Skeletal muscle cell (primary cell): ENCODE measurements around the gene ARHGAP5.

Experiments
- DNase-seq: peaks from one replicate; pipeline ENCODE4 v3.0.0-alpha.2; 2010; ENCODE audit warnings: low read depth
- H3K4me3 ChIP-seq: 2 replicates; pipeline ENCODE4 v1.5.1; 2011; ENCODE audit warnings: low read depth, mild to moderate bottlenecking, control low read depth, low read length, moderate library complexity

ARHGAP5 gene

GRCh38 chr14:32077081-32078022 is at the start of gene ARHGAP5:
TSS of gene ARHGAP5 (plus strand) at chr14:32077304. CDS start at chr14:32090670, 13,366 bp downstream.
- DNase-seq: no peak
- H3K4me3 ChIP-seq: peak within 1 kb of the TSS; percentile 80

- no peak overlapping the region for H3K4me3 ChIP-seq
- peak; percentile 56 for DNase-seq
Measured at GRCh38 chr14:32028599-32028998, 48.5 kb upstream of the ARHGAP5 start.

DNA sequence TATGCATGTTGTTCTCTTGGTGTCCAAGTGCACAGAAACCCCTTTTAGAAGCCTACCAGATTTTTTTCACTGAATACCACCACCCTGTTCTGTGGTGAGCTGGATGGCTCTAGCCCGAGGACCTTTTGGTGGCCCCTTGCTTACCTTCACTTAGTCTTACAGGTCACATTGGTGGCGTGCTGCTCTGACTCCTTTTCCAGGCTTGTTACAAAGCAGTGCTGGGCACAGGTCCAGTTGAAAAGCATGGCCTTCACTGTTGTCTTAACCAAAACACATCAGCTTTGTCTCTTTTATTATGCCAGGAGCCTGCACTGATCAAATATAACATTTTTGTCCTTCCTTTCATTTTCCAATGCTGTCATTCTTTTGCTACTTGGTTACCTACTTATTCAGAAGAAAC is 43.6 kb upstream of the ARHGAP5 start:
- no peak for DNase-seq
- no peak overlapping the region for H3K4me3 ChIP-seq

DNA sequence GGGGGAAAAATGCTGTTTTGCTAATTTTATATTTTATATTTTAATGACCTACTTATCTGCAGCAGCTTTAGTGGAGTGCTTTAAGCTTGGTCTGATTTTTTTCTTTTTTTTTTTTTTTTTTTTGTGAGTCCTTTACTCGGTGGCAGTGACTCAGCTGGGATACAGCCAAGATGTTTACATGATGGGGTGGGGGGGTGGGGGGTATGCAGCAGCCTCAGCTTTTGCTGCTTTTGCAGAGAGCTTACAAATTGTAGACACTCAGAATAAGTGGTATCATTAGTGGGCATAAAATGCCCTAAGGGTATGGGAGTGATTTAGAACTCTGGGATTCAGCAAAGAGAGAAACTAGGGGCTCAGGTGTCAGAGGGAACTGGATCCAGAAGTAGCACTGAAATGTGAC is 38.2 kb upstream of the ARHGAP5 start:
- no peak overlapping the region for H3K4me3 ChIP-seq
- no peak for DNase-seq

- DNase-seq: no peak
- H3K4me3 ChIP-seq: no peak overlapping the region
Measured at GRCh38 chr14:32039401-32040030, 37.6 kb upstream of the ARHGAP5 start.

DNA sequence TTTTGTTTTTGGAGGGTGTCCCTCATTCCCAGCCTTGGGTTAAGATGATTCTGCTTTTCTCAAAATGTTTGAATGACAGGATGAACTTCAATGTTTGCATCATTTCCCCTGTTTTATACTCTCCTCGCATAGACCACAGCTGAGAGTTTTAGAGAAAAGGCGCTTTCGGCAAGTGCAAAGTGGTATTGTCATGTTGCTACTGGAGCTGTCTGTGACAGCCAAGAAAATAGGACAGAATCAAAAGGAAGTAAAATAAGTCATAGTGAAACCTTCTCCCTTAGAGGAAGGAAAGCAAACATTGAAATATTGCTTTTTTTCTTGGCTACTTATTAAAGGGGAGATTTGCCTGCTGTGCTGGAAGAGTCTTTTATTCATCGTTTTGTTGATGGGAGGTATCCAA is 33.5 kb upstream of the ARHGAP5 start:
- DNase-seq: no peak
- H3K4me3 ChIP-seq: no peak overlapping the region

- DNase-seq: no peak
Measured at GRCh38 chr14:32044454-32044853, 32.6 kb upstream of the ARHGAP5 start.

DNA sequence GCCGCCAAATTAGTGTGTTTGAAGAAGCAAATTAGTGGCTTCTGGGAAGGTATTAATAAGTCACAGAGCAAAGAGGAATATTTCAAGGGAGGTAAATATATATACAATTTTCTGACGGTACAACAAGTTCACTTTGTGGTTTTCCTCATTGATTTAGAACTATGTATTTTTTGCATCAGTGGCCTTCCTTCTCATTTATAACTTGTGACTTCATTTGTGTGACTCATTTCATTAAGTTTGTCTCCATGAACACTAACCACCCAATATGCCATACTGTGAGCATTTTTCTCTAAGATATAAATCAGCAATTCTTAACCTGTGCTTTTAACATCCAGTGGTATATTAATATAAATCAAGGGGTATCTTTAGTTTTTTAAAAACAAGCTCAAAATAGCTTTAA is 29.3 kb upstream of the ARHGAP5 start:
- DNase-seq: peak; percentile 10
- no peak overlapping the region for H3K4me3 ChIP-seq

More at GRCh38 chr14:32044454-32044853, 32.6 kb upstream of the ARHGAP5 start:
- H3K4me3 ChIP-seq: no peak overlapping the region

DNA sequence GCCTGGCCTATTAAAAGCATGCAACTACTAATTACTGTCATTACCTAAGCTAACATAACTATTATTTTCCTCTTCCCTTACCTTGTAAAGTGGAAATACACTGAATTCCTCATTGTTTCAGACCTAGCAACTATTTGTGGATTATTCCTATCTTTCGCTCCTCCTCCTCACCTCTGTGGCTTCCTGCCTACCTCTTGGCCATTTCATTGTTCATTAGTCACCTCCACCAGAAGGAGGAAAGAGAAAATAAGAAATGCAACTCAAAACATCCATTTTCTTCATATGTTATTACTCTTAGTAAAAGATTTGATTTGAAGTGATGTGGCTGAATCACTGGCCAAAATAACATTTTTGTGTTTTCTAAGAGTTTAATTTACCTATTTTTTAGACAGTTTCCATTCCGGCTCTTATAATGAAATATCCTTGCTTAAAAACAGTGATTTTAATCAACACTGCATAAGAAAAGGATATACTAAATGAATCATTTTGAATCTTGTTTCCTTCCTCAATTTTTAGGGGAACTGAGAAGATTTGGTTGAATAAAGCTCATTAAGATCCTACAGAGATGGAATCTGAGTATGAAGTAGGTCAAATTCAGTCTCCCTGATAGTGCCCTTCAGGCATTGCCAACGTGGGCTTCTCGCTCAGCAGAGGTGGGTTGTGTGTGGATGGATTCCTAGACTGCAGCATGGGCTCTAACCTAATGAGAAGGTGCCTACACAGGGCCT is 27.6 kb upstream of the ARHGAP5 start:
- DNase-seq: no peak
- H3K4me3 ChIP-seq: no peak overlapping the region

DNA sequence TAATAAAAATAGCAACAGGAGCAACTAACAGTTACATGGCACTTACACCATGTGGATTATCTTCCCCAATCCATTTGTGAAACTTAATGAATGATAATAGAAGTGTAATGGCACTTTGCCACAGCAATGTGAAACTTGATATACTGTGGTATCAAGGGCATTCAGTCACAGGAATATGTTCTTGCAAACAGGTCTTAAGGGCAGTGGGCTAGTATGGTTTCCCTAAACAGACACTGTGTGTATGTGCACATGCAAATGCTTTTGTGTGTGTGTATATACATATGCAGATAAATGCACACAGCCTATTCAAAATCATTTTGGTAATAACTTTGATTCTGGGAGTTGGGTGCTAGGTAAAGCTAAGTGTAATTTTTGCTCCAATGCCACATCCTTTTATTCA is 26.2 kb upstream of the ARHGAP5 start:
- DNase-seq: no peak

GRCh38 chr14:32054536-32054935 is 22.6 kb upstream of the ARHGAP5 start:
- no peak for DNase-seq
- no peak overlapping the region for H3K4me3 ChIP-seq

More for the DNA sequence above, 26.2 kb upstream of the ARHGAP5 start:
- no peak overlapping the region for H3K4me3 ChIP-seq

- H3K4me3 ChIP-seq: no peak overlapping the region
- no peak for DNase-seq
Measured at GRCh38 chr14:32055175-32055574, 21.9 kb upstream of the ARHGAP5 start.

DNA sequence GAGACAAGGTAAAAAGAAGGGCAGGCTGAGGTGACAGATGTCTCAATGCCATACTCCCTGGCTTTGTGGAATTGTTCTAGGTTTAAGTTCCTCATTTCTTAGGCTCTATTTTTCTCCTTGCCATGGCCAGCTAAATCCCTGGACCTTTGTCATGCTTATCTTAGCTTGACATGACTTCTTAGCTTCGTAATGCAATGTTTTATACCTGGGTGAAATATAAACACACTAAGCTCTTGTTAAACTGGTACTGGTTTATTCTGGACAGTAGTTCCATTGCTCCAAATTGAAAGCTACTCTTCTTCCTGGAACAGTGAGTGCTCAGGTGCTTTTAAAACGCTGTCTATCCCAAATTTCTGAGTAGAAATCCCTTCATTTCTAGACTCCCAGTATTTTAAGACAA is 17.4 kb upstream of the ARHGAP5 start:
- no peak overlapping the region for H3K4me3 ChIP-seq
- DNase-seq: no peak

DNA sequence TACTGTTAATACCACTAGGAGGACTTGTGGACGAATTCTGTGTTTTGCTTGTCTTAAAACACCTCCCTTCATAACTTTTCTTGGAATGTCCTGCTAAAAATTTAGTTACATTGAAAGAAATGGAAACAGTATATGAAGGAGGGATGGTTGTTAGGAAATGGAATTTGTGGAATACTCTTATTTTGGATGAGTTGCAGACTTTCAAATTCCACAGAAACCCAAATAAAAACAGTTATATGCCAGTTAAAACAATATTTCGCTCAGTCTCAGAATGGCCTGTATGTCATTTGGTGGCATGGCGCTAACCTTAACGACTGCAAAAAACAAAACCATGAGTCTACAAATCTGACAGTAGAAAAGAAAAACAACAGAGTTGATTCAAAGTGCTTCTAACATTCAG is 12.2 kb upstream of the ARHGAP5 start:
- no peak for DNase-seq
- no peak overlapping the region for H3K4me3 ChIP-seq

GRCh38 chr14:32068708-32069107 is 8.4 kb upstream of the ARHGAP5 start:
- H3K4me3 ChIP-seq: no peak overlapping the region
- no peak for DNase-seq

GRCh38 chr14:32070282-32070681 is 6.8 kb upstream of the ARHGAP5 start:
- no peak overlapping the region for H3K4me3 ChIP-seq
- no peak for DNase-seq

GRCh38 chr14:32072676-32073075 is 4.4 kb upstream of the ARHGAP5 start:
- H3K4me3 ChIP-seq: no peak overlapping the region
- no peak for DNase-seq

- H3K4me3 ChIP-seq: no peak overlapping the region
- DNase-seq: peak; percentile 43
Measured at GRCh38 chr14:32073537-32074189, 3.4 kb upstream of the ARHGAP5 start.

DNA sequence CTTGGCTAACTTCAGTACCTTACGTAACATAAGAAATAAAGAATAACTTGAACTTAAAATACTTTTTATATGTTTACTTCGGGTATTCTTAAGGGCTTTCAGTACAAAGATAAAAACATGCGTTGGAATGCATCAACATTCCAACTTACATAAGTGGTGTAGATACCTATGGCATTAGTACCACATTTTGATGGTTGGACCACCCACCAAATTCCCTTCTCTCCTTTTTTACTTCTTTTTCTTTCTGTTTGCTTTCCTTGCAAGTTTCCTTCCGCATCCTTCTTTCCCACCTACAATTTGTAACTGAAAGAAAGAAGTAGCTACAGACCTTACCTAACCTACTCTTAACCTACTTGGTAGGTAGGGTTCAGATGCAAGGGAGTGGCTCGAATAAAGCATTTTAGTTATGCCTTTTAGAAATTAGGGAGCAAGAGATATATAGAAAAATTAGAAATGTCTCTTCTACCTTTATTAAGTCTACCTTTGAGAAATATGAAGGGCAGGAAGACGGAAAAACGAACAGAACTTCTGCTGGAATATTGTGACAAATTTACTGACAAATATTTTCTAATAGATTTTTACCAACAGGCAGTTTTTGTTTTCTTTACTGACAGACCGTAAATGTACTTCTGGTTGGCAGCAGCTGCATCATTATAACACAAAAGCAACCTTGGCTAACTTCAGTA is 2.1 kb upstream of the ARHGAP5 start:
- DNase-seq: no peak
- H3K4me3 ChIP-seq: peak overlapping the region; percentile 72
